Vagina (tissue), 2 donors: ENCODE results near the gene ATP1A3.

Experiments
- POLR2A ChIP-seq, 2 donors: fragments of 450-650 bp; IDR thresholded peaks; one replicate each; pipeline ENCODE4 v1.6.1; 2017; ENCODE audit warnings: antibody characterized with exemption in 2 of 2, mild to moderate bottlenecking in 2 of 2, moderate library complexity in 2 of 2
- POLR2AphosphoS5 ChIP-seq, 2 donors: sonication (generic); formaldehyde crosslinking; IDR thresholded peaks; one replicate each; pipeline ENCODE4 v1.9.0; 2017; ENCODE audit warnings: antibody characterized with exemption in 2 of 2, mild to moderate bottlenecking in 2 of 2, low read depth in 1 of 2; ENCODE audit not compliant: insufficient read depth in 1 of 2
- TF ChIP-seq, protein P1 (sequence below), 3 experiments: fragments of 450-650 bp in 2 of 3; fragments of 200-600 bp in 1 of 3; sonication (generic) in 1 of 3; IDR thresholded peaks; one replicate each; pipeline ENCODE4 v1.5.1; 2017 to 2019; ENCODE audit warnings: antibody characterized with exemption in 3 of 3, mild to moderate bottlenecking in 2 of 3, moderate library complexity in 2 of 3

DNA sequence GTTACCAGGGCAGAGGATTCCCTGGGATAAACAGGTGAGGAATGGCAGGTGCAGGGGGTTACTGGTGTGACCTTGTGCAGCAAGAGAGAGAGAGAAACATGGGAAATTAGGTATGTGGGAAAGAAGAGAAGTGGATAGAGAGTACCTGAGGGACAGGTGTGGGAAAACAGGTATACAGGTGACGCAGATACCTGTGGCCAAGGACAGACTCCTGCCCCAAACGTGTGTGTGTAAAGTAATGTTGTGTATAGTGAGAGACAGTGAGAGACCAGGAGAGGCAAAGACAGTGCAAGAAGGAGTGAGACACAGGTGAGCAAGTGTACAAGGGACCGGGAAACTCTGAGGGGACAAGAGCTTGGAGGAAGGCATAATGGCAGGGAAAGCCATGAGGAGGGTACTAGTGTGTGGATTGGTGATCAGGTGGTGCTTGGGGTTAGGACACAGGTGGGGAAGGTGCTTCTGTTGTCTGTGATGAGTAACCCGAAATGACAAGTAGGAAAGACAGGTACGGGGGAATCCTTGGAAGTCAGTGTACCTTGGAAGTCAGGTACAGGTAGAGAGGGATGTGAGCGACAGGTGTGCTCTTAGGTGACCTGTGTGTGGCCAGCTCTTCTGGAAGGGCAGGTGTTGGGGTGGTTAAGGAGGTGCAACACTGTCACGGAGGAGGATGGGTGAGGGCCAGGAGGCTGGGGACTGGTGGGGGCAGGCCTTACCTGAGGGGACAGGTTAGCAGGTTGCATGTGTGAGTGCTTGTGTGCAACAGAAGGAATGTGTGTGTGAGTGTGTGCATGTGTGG lies 68.6 kb downstream of the ATP1A3 start:
- TF ChIP-seq, protein P1, sequence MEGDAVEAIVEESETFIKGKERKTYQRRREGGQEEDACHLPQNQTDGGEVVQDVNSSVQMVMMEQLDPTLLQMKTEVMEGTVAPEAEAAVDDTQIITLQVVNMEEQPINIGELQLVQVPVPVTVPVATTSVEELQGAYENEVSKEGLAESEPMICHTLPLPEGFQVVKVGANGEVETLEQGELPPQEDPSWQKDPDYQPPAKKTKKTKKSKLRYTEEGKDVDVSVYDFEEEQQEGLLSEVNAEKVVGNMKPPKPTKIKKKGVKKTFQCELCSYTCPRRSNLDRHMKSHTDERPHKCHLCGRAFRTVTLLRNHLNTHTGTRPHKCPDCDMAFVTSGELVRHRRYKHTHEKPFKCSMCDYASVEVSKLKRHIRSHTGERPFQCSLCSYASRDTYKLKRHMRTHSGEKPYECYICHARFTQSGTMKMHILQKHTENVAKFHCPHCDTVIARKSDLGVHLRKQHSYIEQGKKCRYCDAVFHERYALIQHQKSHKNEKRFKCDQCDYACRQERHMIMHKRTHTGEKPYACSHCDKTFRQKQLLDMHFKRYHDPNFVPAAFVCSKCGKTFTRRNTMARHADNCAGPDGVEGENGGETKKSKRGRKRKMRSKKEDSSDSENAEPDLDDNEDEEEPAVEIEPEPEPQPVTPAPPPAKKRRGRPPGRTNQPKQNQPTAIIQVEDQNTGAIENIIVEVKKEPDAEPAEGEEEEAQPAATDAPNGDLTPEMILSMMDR (IDR thresholded peaks at IDR 0.05), result no peak
- no peak for TF ChIP-seq POLR2A (IDR thresholded peaks at IDR 0.05)
- no peak for TF ChIP-seq POLR2AphosphoS5 (IDR thresholded peaks at IDR 0.05; ENCODE audit: insufficient read depth in 1 of 2, low read depth in 1 of 2)
